NK-92 treated with Interleukin-12 subunit alpha and Interleukin-12 subunit beta, amount 100 ng/mL, for 24 hours (cell line): ENCODE results near the gene BCL2.
A peak's percentile ranks its signal among the peaks of the same experiment; 100 is the strongest.

Experiments
- DNase-seq: peaks from one replicate; lab custom pipeline; 2025; lab: John Stamatoyannopoulos, UW

BCL2 gene

GRCh38 chr18:63155910-63156773, 163.4 kb downstream of the BCL2 start:
- no peak for DNase-seq

GRCh38 chr18:63155169-63155852, 164.3 kb downstream of the BCL2 start:
- peak; percentile 78 for DNase-seq

- DNase-seq = no peak
Measured at GRCh38 chr18:63154350-63155152, 165.0 kb downstream of the BCL2 start.

- DNase-seq = no peak
Measured at GRCh38 chr18:63152791-63153190, 166.8 kb downstream of the BCL2 start.

- no peak for DNase-seq
Measured at GRCh38 chr18:63152096-63152495, 167.5 kb downstream of the BCL2 start.

GRCh38 chr18:63151539-63151938, 168.0 kb downstream of the BCL2 start:
- DNase-seq = no peak

GRCh38 chr18:63150942-63151421, 168.6 kb downstream of the BCL2 start:
- no peak for DNase-seq

GRCh38 chr18:63150326-63150725, 169.2 kb downstream of the BCL2 start:
- DNase-seq = no peak

GRCh38 chr18:63149302-63149587, 170.3 kb downstream of the BCL2 start:
- DNase-seq = no peak

- DNase-seq = no peak
Measured at GRCh38 chr18:63148449-63149301, 170.9 kb downstream of the BCL2 start.

GRCh38 chr18:63147973-63148372, 171.6 kb downstream of the BCL2 start:
- no peak for DNase-seq

- DNase-seq = no peak
Measured at GRCh38 chr18:63146828-63147409, 172.7 kb downstream of the BCL2 start.

- no peak for DNase-seq
Measured at GRCh38 chr18:63145851-63146555, 173.6 kb downstream of the BCL2 start.

GRCh38 chr18:63145166-63145850, 174.3 kb downstream of the BCL2 start:
- DNase-seq = no peak

GRCh38 chr18:63144748-63145147, 174.8 kb downstream of the BCL2 start:
- DNase-seq = no peak

- DNase-seq = no peak
Measured at GRCh38 chr18:63143330-63143771, 176.2 kb downstream of the BCL2 start.

GRCh38 chr18:63142594-63143225, 176.9 kb downstream of the BCL2 start:
- DNase-seq = no peak

GRCh38 chr18:63141778-63142176, 177.8 kb downstream of the BCL2 start:
- DNase-seq = no peak

- DNase-seq = no peak
Measured at GRCh38 chr18:63140997-63141777, 178.4 kb downstream of the BCL2 start.
